ENCODE measurements around the gene WDR1. TPM values are rescaled to one million over a fixed set of nuclear protein-coding genes. Genes with fewer than 3 reads are reported as not detected.

WDR1 gene
- total RNA-seq, 5 donors from 2014 or later (not counting 1 experiment from before 2014, with no cell fraction given), result 268 to 308 (median 304) TPM

GRCh38 chr4:10161146-10161545 lies 44.5 kb upstream of the WDR1 start:
- WGBS (ENCODE audit: insufficient coverage), result 33% methylated on average over 2 of the region's 3 CpGs
- H3K27ac Mint-ChIP-seq, result no peak overlapping the region
- ChIA-PET CTCF (interaction anchor here (1.1 to 1.9 kb wide), 5 partner anchors 42 to 378 kb away, joined by 3 to 4 read pairs (median 4); no protein-coding TSS in a partner anchor), POLR2A (interaction anchor here in 1 of 2 donors (0.5 kb wide), 1 partner anchor 44 kb away, joined by 3 read pairs; no protein-coding TSS in a partner anchor)
- Histone ChIP-seq H3K9me3 (no peaks in the 10 kb centered on the region), H3K36me3 (ENCODE audit: control insufficient read depth in 2 of 2, extremely low read depth in 1 of 2, insufficient read depth in 1 of 2, low read length in 1 of 2) (no peaks in the 10 kb centered on the region), H3K4me3 (ENCODE audit: control insufficient read depth in 1 of 2, extremely low read depth in 1 of 2, low read length in 1 of 2) (no peak overlapping the region), H3K27me3 (replicated peaks in 1 of 2; ENCODE audit: control insufficient read depth in 2 of 2, extremely low read depth in 1 of 2, insufficient read depth in 2 of 2, low read length in 1 of 2) (no peaks in the 10 kb centered on the region), H3K27ac (ENCODE audit: low read length) (peak overlapping the region; percentile 35), H3K4me1 (ENCODE audit: control insufficient read depth in 1 of 2, extremely low read depth in 1 of 2, insufficient read depth in 2 of 2, low read length in 2 of 2) (peaks cover 8 to 34% of the 10 kb centered on the region in 2 experiments)
- H3K4me1 Mint-ChIP-seq, result peaks cover 32 to 41% (median 39%) of the 10 kb centered on the region in 3 donors
- ATAC-seq (replicated peaks in 1 of 4) (no peak), DNase-seq (no peak)
- H3K36me3 Mint-ChIP-seq, result no peaks in the 10 kb centered on the region
- no peak overlapping the region for H3K4me3 Mint-ChIP-seq
- H3K9me3 Mint-ChIP-seq, result no peaks in the 10 kb centered on the region
- peaks cover 0 to 3% of the 10 kb centered on the region in 2 donors for H3K27me3 Mint-ChIP-seq

- H3K27me3 Mint-ChIP-seq, result peaks cover 0 to 3% of the 10 kb centered on the region in 2 donors
- Histone ChIP-seq H3K4me1 (ENCODE audit: control insufficient read depth in 1 of 2, extremely low read depth in 1 of 2, insufficient read depth in 2 of 2, low read length in 2 of 2) (peaks cover 8 to 34% of the 10 kb centered on the region in 2 experiments), H3K27ac (ENCODE audit: low read length) (no peak overlapping the region), H3K4me3 (ENCODE audit: control insufficient read depth in 1 of 2, extremely low read depth in 1 of 2, low read length in 1 of 2) (no peak overlapping the region), H3K9me3 (no peaks in the 10 kb centered on the region), H3K27me3 (replicated peaks in 1 of 2; ENCODE audit: control insufficient read depth in 2 of 2, extremely low read depth in 1 of 2, insufficient read depth in 2 of 2, low read length in 1 of 2) (no peaks in the 10 kb centered on the region), H3K36me3 (ENCODE audit: control insufficient read depth in 2 of 2, extremely low read depth in 1 of 2, insufficient read depth in 1 of 2, low read length in 1 of 2) (no peaks in the 10 kb centered on the region)
- no peaks in the 10 kb centered on the region for H3K9me3 Mint-ChIP-seq
- no peak overlapping the region for H3K4me3 Mint-ChIP-seq
- ChIA-PET POLR2A (interaction anchor here in 1 of 2 donors (0.5 kb wide), 1 partner anchor 43 kb away, joined by 3 read pairs; no protein-coding TSS in a partner anchor), CTCF (interaction anchor here (0.9 to 2.5 kb wide), 9 partner anchors 41 to 1270 kb away, joined by 3 to 13 read pairs (median 4); no protein-coding TSS in a partner anchor)
- H3K4me1 Mint-ChIP-seq, result peaks cover 32 to 41% (median 39%) of the 10 kb centered on the region in 3 donors
- no peaks in the 10 kb centered on the region for H3K36me3 Mint-ChIP-seq
- ATAC-seq (replicated peaks in 1 of 4) (no peak), DNase-seq (peak in 3 of 35 experiments; percentile 12 to 46 (median 17))
- H3K27ac Mint-ChIP-seq, result peak overlapping the region in 1 of 2 donors; percentile 34
- WGBS (ENCODE audit: insufficient coverage), result no CpG with 5 or more reads among the region's 7 CpGs
These were observed 43.8 kb upstream of the WDR1 start for GRCh38 chr4:10160281-10160856.

DNA sequence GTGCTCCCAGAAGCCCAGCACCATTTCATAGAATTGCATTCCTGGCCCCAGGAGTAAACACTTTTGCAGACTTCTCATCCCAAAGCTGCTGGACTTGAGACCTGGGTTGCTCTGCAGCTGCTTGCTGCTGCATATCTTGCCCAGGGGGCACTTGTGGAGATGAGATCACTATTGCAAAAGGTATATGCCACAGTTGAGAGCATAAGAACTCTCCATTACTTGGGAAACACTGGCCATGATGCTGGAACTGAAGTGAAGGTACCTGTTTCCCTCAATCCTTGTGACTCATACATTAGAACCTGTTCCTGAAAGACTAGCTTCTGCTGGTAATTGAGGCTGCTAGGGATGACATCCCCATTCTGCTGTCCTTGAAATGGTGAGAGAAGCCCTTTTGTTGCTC lies 43.1 kb upstream of the WDR1 start:
- Mint-ChIP-seq H3K27ac (no peak overlapping the region), H3K4me3 (no peak overlapping the region), H3K27me3 (peaks cover 0 to 3% of the 10 kb centered on the region in 2 donors), H3K36me3 (no peaks in the 10 kb centered on the region), H3K4me1 (peaks cover 32 to 40% (median 39%) of the 10 kb centered on the region in 3 donors), H3K9me3 (no peaks in the 10 kb centered on the region)
- Histone ChIP-seq H3K4me1 (ENCODE audit: control insufficient read depth in 1 of 2, extremely low read depth in 1 of 2, insufficient read depth in 2 of 2, low read length in 2 of 2) (peaks cover 8 to 34% of the 10 kb centered on the region in 2 experiments), H3K9me3 (no peaks in the 10 kb centered on the region), H3K27me3 (replicated peaks in 1 of 2; ENCODE audit: control insufficient read depth in 2 of 2, extremely low read depth in 1 of 2, insufficient read depth in 2 of 2, low read length in 1 of 2) (no peaks in the 10 kb centered on the region), H3K4me3 (ENCODE audit: control insufficient read depth in 1 of 2, extremely low read depth in 1 of 2, low read length in 1 of 2) (no peak overlapping the region), H3K36me3 (ENCODE audit: control insufficient read depth in 2 of 2, extremely low read depth in 1 of 2, insufficient read depth in 1 of 2, low read length in 1 of 2) (no peaks in the 10 kb centered on the region), H3K27ac (ENCODE audit: low read length) (no peak overlapping the region)
- ATAC-seq (replicated peaks in 1 of 4) (no peak), DNase-seq (no peak)
- CTCF ChIA-PET, result interaction anchor here (0.9 to 2.5 kb wide), 4 partner anchors 378 to 1271 kb away, joined by 3 to 13 read pairs (median 6); no protein-coding TSS in a partner anchor
- POLR2A ChIA-PET, result no interaction called here

- no peaks in the 10 kb centered on the region for H3K36me3 Mint-ChIP-seq
- ATAC-seq (replicated peaks in 1 of 4) (peak in 2 of 4 experiments; percentile 32 to 52), DNase-seq (peak in 1 of 35 experiments; percentile 18)
- peaks cover 32 to 38% (median 37%) of the 10 kb centered on the region in 3 donors for H3K4me1 Mint-ChIP-seq
- H3K27me3 Mint-ChIP-seq, result peaks cover 0 to 3% of the 10 kb centered on the region in 2 donors
- H3K4me3 Mint-ChIP-seq, result no peak overlapping the region
- Histone ChIP-seq H3K27ac (ENCODE audit: low read length) (no peak overlapping the region), H3K9me3 (no peaks in the 10 kb centered on the region), H3K36me3 (ENCODE audit: control insufficient read depth in 2 of 2, extremely low read depth in 1 of 2, insufficient read depth in 1 of 2, low read length in 1 of 2) (no peaks in the 10 kb centered on the region), H3K4me1 (ENCODE audit: control insufficient read depth in 1 of 2, extremely low read depth in 1 of 2, insufficient read depth in 2 of 2, low read length in 2 of 2) (peaks cover 8 to 34% of the 10 kb centered on the region in 2 experiments), H3K4me3 (ENCODE audit: control insufficient read depth in 1 of 2, extremely low read depth in 1 of 2, low read length in 1 of 2) (no peak overlapping the region), H3K27me3 (replicated peaks in 1 of 2; ENCODE audit: control insufficient read depth in 2 of 2, extremely low read depth in 1 of 2, insufficient read depth in 2 of 2, low read length in 1 of 2) (no peaks in the 10 kb centered on the region)
- POLR2A ChIA-PET, result interaction anchor here in 1 of 2 donors (0.6 kb wide), 1 partner anchor 391 kb away, joined by 5 read pairs; no protein-coding TSS in a partner anchor
- H3K27ac Mint-ChIP-seq, result peak overlapping the region in 1 of 2 donors; percentile 52
- 60% methylated on average over 1 of the region's 9 CpGs for WGBS (ENCODE audit: insufficient coverage)
- CTCF ChIA-PET, result interaction anchor here (0.6 to 2.5 kb wide), 13 partner anchors 11 to 392 kb away, joined by 3 to 13 read pairs (median 3); no protein-coding TSS in a partner anchor
- no peaks in the 10 kb centered on the region for H3K9me3 Mint-ChIP-seq
These were observed 41.8 kb upstream of the WDR1 start for GRCh38 chr4:10158333-10158942.

- Histone ChIP-seq H3K9me3 (no peaks in the 10 kb centered on the region), H3K27me3 (replicated peaks in 1 of 2; ENCODE audit: control insufficient read depth in 2 of 2, extremely low read depth in 1 of 2, insufficient read depth in 2 of 2, low read length in 1 of 2) (no peaks in the 10 kb centered on the region), H3K4me3 (ENCODE audit: control insufficient read depth in 1 of 2, extremely low read depth in 1 of 2, low read length in 1 of 2) (no peak overlapping the region), H3K36me3 (ENCODE audit: control insufficient read depth in 2 of 2, extremely low read depth in 1 of 2, insufficient read depth in 1 of 2, low read length in 1 of 2) (no peaks in the 10 kb centered on the region), H3K27ac (ENCODE audit: low read length) (no peak overlapping the region), H3K4me1 (ENCODE audit: control insufficient read depth in 1 of 2, extremely low read depth in 1 of 2, insufficient read depth in 2 of 2, low read length in 2 of 2) (peaks cover 8 to 31% of the 10 kb centered on the region in 2 experiments)
- Mint-ChIP-seq H3K4me3 (no peak overlapping the region), H3K9me3 (no peaks in the 10 kb centered on the region), H3K4me1 (peaks cover 30 to 37% (median 36%) of the 10 kb centered on the region in 3 donors), H3K27ac (no peak overlapping the region), H3K36me3 (no peaks in the 10 kb centered on the region), H3K27me3 (peaks cover 0 to 3% of the 10 kb centered on the region in 2 donors)
- POLR2A ChIA-PET, result interaction anchor here in 1 of 2 donors (0.6 kb wide), 1 partner anchor 392 kb away, joined by 5 read pairs; no protein-coding TSS in a partner anchor
- DNase-seq (peak in 22 of 35 experiments; percentile 6 to 61 (median 20)), ATAC-seq (replicated peaks in 1 of 4) (peak in 2 of 4 experiments; percentile 35 to 43)
- 76% methylated on average over 3 of the region's 8 CpGs for WGBS (ENCODE audit: insufficient coverage)
- CTCF ChIA-PET, result interaction anchor here (0.6 to 2.5 kb wide), 12 partner anchors 10 to 393 kb away, joined by 3 to 13 read pairs (median 3); no protein-coding TSS in a partner anchor
These were observed 41.1 kb upstream of the WDR1 start for GRCh38 chr4:10157478-10158332.

All from T-cell (primary cell).